A549 treated with CpdA at 1 μM for 4 hours (cell line): ENCODE measurements around the gene CD180. TPM values are rescaled to one million over a fixed set of nuclear protein-coding genes. Genes with fewer than 3 reads are reported as not detected.

ENCODE experiments used
- total RNA-seq: library from RNA; stranded (reverse); fragments of 200-300 nt; extraction: Qiagen RNA extraction; gene quantifications from 5 replicates; pipeline ENCODE4 v1.2.3, GENCODE V29; 2022; ENCODE audit warnings: low read depth

The CD180 gene
- 0.05 TPM in 1 of 5 replicates, not detected in the others for total RNA-seq

DNA sequence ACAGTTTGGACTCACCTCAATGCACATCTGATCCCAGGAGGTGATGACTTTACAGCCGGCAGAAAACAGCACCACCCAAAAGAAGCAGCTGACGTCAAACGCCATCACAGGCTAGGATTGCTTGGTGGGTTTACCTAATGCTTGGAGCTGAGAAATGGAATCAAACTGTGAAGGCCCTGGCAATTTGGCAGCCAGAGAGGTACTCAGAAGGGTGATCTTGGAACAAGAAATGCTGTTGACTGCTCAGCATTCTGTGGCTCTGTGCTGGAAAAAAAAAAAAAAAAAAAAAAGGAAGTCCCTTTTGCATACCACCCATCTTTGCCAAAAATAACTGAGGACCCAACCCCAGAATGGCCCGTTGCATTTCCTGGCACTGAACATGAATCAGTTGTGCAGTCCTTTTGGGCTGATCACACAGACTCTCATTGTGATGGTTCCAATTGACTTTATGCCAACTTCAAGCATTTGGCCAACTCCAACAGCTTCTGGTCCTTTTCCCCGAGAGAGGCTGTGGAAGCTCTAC lies at the start of gene CD180:
TSS of gene CD180 (minus strand) at position 263 of the 523 bp plus-strand sequence. CDS start at position 105, 158 bp downstream.

